NCI-H1930 (cell line): ENCODE results near the gene TRIM9.

Experiments
- DNase-seq, 2 experiments: peaks; one replicate each; lab custom pipeline; 2025; lab: John Stamatoyannopoulos, UW

TRIM9 gene

GRCh38 chr14:50935126-50936015 is 159.5 kb downstream of the TRIM9 start:
- no peak for DNase-seq

- no peak for DNase-seq
These were observed 162.1 kb downstream of the TRIM9 start for GRCh38 chr14:50932592-50933495.

- no peak for DNase-seq
These were observed 162.7 kb downstream of the TRIM9 start for GRCh38 chr14:50932156-50932555.

GRCh38 chr14:50931559-50931958 is 163.3 kb downstream of the TRIM9 start:
- DNase-seq = no peak

GRCh38 chr14:50929506-50929905 is 165.4 kb downstream of the TRIM9 start:
- DNase-seq = no peak

- no peak for DNase-seq
These were observed 166.8 kb downstream of the TRIM9 start for GRCh38 chr14:50928002-50928635.

- no peak for DNase-seq
These were observed 168.0 kb downstream of the TRIM9 start for GRCh38 chr14:50926851-50927386.
